Sciatic nerve (tissue), 2 donors: Measurements from ENCODE around the gene IFI30. TPM values are rescaled to one million over a fixed set of nuclear protein-coding genes. Genes with fewer than 3 reads are reported as not detected.

Experiments used
- ATAC-seq: fragments of 200-7000 bp; cut with Tn5 transposase; one replicate; pipeline ENCODE4 v1.9.1; 2020; ENCODE audit warnings: mild to moderate bottlenecking, moderate library complexity
- DNase-seq: peaks from one replicate; pipeline ENCODE4 v3.0.0-alpha.2; 2020; ENCODE audit warnings: low spot score
- intact Hi-C: fragments of 100-400 bp; cut with DNase I; formaldehyde crosslinking; loops from one replicate; pipeline ENCODE4 v1.14.2; 2022
- total RNA-seq: library from RNA; stranded (reverse); fragmentation: NEBNext Ultra II Directional; extraction: Animal tissue kit (Norgen Biotek cat#: 25700); gene quantifications from one replicate; pipeline ENCODE4 v1.2.1, GENCODE V29; 2021
- donor health status: DM: no; HTN: no; CAD: no.
- donor health status: DM: no; HTN: no; CAD: no.

IFI30 gene
- total RNA-seq, 1 donor from 2014 or later: 82.2 TPM

GRCh38 chr19:18167011-18167410 is 6.6 kb upstream of the IFI30 start:
- DNase-seq (no peak), ATAC-seq (no peak)
- intact Hi-C loops: loop anchor here (10.0 kb wide), 1 partner anchor 52 kb away; no protein-coding TSS in a partner anchor

- intact Hi-C loops: loop anchor here (10.0 kb wide), 1 partner anchor 53 kb away; no protein-coding TSS in a partner anchor
- peak; percentile 61 for ATAC-seq
These were observed 5.5 kb upstream of the IFI30 start for GRCh38 chr19:18167975-18168645.

GRCh38 chr19:18168673-18169381 is 4.8 kb upstream of the IFI30 start:
- DNase-seq: no peak
- no peak for ATAC-seq
- intact Hi-C loops: loop anchor here (10.0 kb wide), 1 partner anchor 54 kb away; no protein-coding TSS in a partner anchor

More at GRCh38 chr19:18167975-18168645, 5.5 kb upstream of the IFI30 start:
- DNase-seq: peak; percentile 77

- no peak for DNase-seq
- intact Hi-C loops: no loop called here
- ATAC-seq: peak; percentile 10
These were observed 2.8 kb upstream of the IFI30 start for GRCh38 chr19:18170714-18171255.

GRCh38 chr19:18171605-18172327 is 1.8 kb upstream of the IFI30 start:
- ATAC-seq (no peak), DNase-seq (no peak)
- intact Hi-C loops: no loop called here

- intact Hi-C loops: no loop called here
- ATAC-seq (no peak), DNase-seq (no peak)
These were observed 1.1 kb upstream of the IFI30 start for GRCh38 chr19:18172331-18173053.

- DNase-seq: peak; percentile 83
- ATAC-seq: peak; percentile 57
- intact Hi-C loops: no loop called here
These were observed 500 bp upstream of the IFI30 start for GRCh38 chr19:18173054-18173571.

GRCh38 chr19:18174983-18175382 is 1.4 kb downstream of the IFI30 start:
- intact Hi-C loops: no loop called here

GRCh38 chr19:18176367-18177310 is 3.0 kb downstream of the IFI30 start:
- intact Hi-C loops: no loop called here
- ATAC-seq (no peak), DNase-seq (no peak)

More at GRCh38 chr19:18174983-18175382, 1.4 kb downstream of the IFI30 start:
- ATAC-seq: no peak
- DNase-seq: no peak

GRCh38 chr19:18179957-18180356 is 6.3 kb downstream of the IFI30 start:
- intact Hi-C loops: no loop called here
- DNase-seq (no peak), ATAC-seq (no peak)

- DNase-seq: no peak
- intact Hi-C loops: no loop called here
These were observed 9.9 kb downstream of the IFI30 start for GRCh38 chr19:18183529-18183928.

GRCh38 chr19:18185538-18185937 is 11.9 kb downstream of the IFI30 start:
- intact Hi-C loops: no loop called here
- no peak for ATAC-seq
- DNase-seq: no peak

More at GRCh38 chr19:18183529-18183928, 9.9 kb downstream of the IFI30 start:
- ATAC-seq: no peak

GRCh38 chr19:18190278-18190677 is 16.7 kb downstream of the IFI30 start:
- DNase-seq (no peak), ATAC-seq (no peak)
- intact Hi-C loops: no loop called here

- no peak for ATAC-seq
- intact Hi-C loops: no loop called here
- no peak for DNase-seq
These were observed 18.0 kb downstream of the IFI30 start for GRCh38 chr19:18191640-18192062.

- peak; percentile 99 for DNase-seq
- intact Hi-C loops: no loop called here
- ATAC-seq: peak; percentile 97
These were observed 19.2 kb downstream of the IFI30 start, which contains the start of gene MPV17L2 for GRCh38 chr19:18192673-18193387. MPV17L2 (plus strand) TSS chr19:18193218; CDS start chr19:18193282, 64 bp downstream.

- intact Hi-C loops: no loop called here
- peak; percentile 64 for DNase-seq
- no peak for ATAC-seq
These were observed 20.0 kb downstream of the IFI30 start for GRCh38 chr19:18193388-18194180.
